Left ventricle myocardium inferior (tissue), 1 donor: Measurements from ENCODE around the gene PRMT1. TPM values are rescaled to one million over a fixed set of nuclear protein-coding genes. Genes with fewer than 3 reads are reported as not detected.

ENCODE experiments used
- DNase-seq: peaks from one replicate; pipeline ENCODE4 v3.0.0-alpha.2; 2020
- H3K27ac ChIP-seq: fragments of 200-600 bp; replicated peaks from 2 replicates; pipeline ENCODE4 v1.8.0; 2021
- H3K27me3 ChIP-seq: fragments of 200-600 bp; 2 replicates; pipeline ENCODE4 v1.8.0; 2021; ENCODE audit warnings: low read depth
- H3K36me3 ChIP-seq: fragments of 200-600 bp; 2 replicates; pipeline ENCODE4 v1.8.0; 2021
- H3K4me1 ChIP-seq: fragments of 200-600 bp; 2 replicates; pipeline ENCODE4 v1.8.0; 2021
- H3K4me3 ChIP-seq: fragments of 200-600 bp; 2 replicates; pipeline ENCODE4 v1.8.0; 2021; ENCODE audit warnings: mild to moderate bottlenecking, moderate library complexity
- H3K9me3 ChIP-seq: fragments of 200-600 bp; replicated peaks from 2 replicates; pipeline ENCODE4 v1.8.0; 2021
- CTCF ChIP-seq: fragments of 200-600 bp; IDR thresholded peaks from 2 replicates; pipeline ENCODE4 v1.8.0; 2021; ENCODE audit warnings: antibody characterized with exemption, mild to moderate bottlenecking, borderline replicate concordance
- intact Hi-C: fragments of 100-400 bp; cut with micrococcal nuclease; formaldehyde crosslinking; loops from one replicate; pipeline ENCODE4 v1.11.0; 2022
- total RNA-seq: library from RNA; stranded (reverse); fragmentation: NEBNext Ultra II Directional; extraction: Animal tissue kit (Norgen Biotek cat#: 25700); gene quantifications from one replicate; pipeline ENCODE4 v1.2.1, GENCODE V29; 2021
- donor health status: DM: no; HTN: yes; CAD: no; lungs with severe emphysema.

PRMT1 gene
- total RNA-seq, 1 donor from 2014 or later, result 112 TPM

GRCh38 chr19:49669516-49669915, 7.6 kb upstream of the PRMT1 start:
- peaks cover 32% of the 10 kb centered on the region for H3K4me1 ChIP-seq
- no peak for TF ChIP-seq CTCF
- no peak for DNase-seq
- no peak overlapping the region for H3K27ac ChIP-seq
- H3K9me3 ChIP-seq, result no peaks in the 10 kb centered on the region
- intact Hi-C loops, result no loop called here
- no peaks in the 10 kb centered on the region for H3K27me3 ChIP-seq
- no peak overlapping the region for H3K4me3 ChIP-seq
- peaks cover 8% of the 10 kb centered on the region for H3K36me3 ChIP-seq

- DNase-seq, result peak; percentile 74
- H3K9me3 ChIP-seq, result no peaks in the 10 kb centered on the region
- H3K36me3 ChIP-seq, result peaks cover 8% of the 10 kb centered on the region
- peak overlapping the region; percentile 66 for H3K27ac ChIP-seq
- intact Hi-C loops, result no loop called here
- H3K27me3 ChIP-seq, result no peaks in the 10 kb centered on the region
- peaks cover 19% of the 10 kb centered on the region for H3K4me1 ChIP-seq
- H3K4me3 ChIP-seq, result peak overlapping the region; percentile 41
- peak; percentile 94 for TF ChIP-seq CTCF
Observed at GRCh38 chr19:49672131-49672919, 4.7 kb upstream of the PRMT1 start.

GRCh38 chr19:49676136-49676783, 811 bp upstream of the PRMT1 start:
- intact Hi-C loops, result no loop called here
- Histone ChIP-seq H3K9me3 (no peaks in the 10 kb centered on the region), H3K36me3 (peaks cover 4% of the 10 kb centered on the region), H3K4me1 (peaks cover 59% of the 10 kb centered on the region), H3K27ac (peak overlapping the region; percentile 87), H3K4me3 (peak overlapping the region; percentile 98), H3K27me3 (no peaks in the 10 kb centered on the region)
- DNase-seq, result peak; percentile 86
- no peak for TF ChIP-seq CTCF

- peak; percentile 99 for DNase-seq
- H3K36me3 ChIP-seq, result peaks cover 10% of the 10 kb centered on the region
- peak overlapping the region; percentile 97 for H3K27ac ChIP-seq
- TF ChIP-seq CTCF, result no peak
- H3K4me1 ChIP-seq, result peaks cover 63% of the 10 kb centered on the region
- intact Hi-C loops, result no loop called here
- no peaks in the 10 kb centered on the region for H3K9me3 ChIP-seq
- peak overlapping the region; percentile 98 for H3K4me3 ChIP-seq
- H3K27me3 ChIP-seq, result no peaks in the 10 kb centered on the region
Observed at GRCh38 chr19:49676784-49677230, 264 bp upstream of the PRMT1 start.

GRCh38 chr19:49677901-49678674, 1.0 kb downstream of the PRMT1 start:
- H3K27ac ChIP-seq, result peak overlapping the region; percentile 97
- no peaks in the 10 kb centered on the region for H3K27me3 ChIP-seq
- intact Hi-C loops, result no loop called here
- peak; percentile 63 for TF ChIP-seq CTCF
- DNase-seq, result peak; percentile 69
- H3K4me3 ChIP-seq, result peak overlapping the region; percentile 98
- H3K36me3 ChIP-seq, result peaks cover 23% of the 10 kb centered on the region
- no peaks in the 10 kb centered on the region for H3K9me3 ChIP-seq
- H3K4me1 ChIP-seq, result peaks cover 55% of the 10 kb centered on the region
